ENCODE measurements around the gene EYA4. TPM values are rescaled to one million over a fixed set of nuclear protein-coding genes. Genes with fewer than 3 reads are reported as not detected.

Gene EYA4
- polyA plus RNA-seq, 1 of the 3 experiments (the other 2 are of a cell fraction) = 0.08 TPM

GRCh38 chr6:133460101-133460500, 218.9 kb downstream of the EYA4 start:
- Histone ChIP-seq H3F3A (replicated peaks; ENCODE audit: insufficient read depth) (no peaks in the 10 kb centered on the region), H3K4me3 (ENCODE audit: low read depth in 2 of 2, low read length in 1 of 2) (no peak overlapping the region), H3K4me2 (no peak overlapping the region), H3K9ac (no peak overlapping the region), H3K36me3 (replicated peaks in 1 of 2; ENCODE audit: control insufficient read depth in 1 of 2, insufficient read depth in 2 of 2, low read length in 1 of 2) (no peaks in the 10 kb centered on the region), H2AFZ (ENCODE audit: low read depth) (no peak overlapping the region), H3K27ac (ENCODE audit: low read depth in 2 of 2, low read length in 1 of 2) (no peak overlapping the region), H3K9me2 (no peaks in the 10 kb centered on the region), H3K27me3 (ENCODE audit: insufficient read depth) (no peaks in the 10 kb centered on the region; the same call in 1 of the 2 replicates), H3K79me2 (ENCODE audit: insufficient read depth) (no peaks in the 10 kb centered on the region), H3K4me1 (ENCODE audit: control insufficient read depth in 1 of 2, insufficient read depth in 2 of 2, low read depth in 1 of 2, low read length in 1 of 2) (peaks cover 0 to 3% of the 10 kb centered on the region in 2 experiments; a peak in 1 of 4 replicates), H4K20me1 (ENCODE audit: insufficient read depth) (no peaks in the 10 kb centered on the region), H3K9me3 (no peaks in the 10 kb centered on the region)
- DNase-seq = no peak
- ChIA-PET POLR2A (no interaction called here), CTCF (no interaction called here)
- WGBS (ENCODE audit: low lambda C conversion rate) = 18% methylated on average over 2 of the region's 2 CpGs
- no peak for TF ChIP-seq TCF12 (IDR thresholded peaks at IDR 0.05)
- no peak for TF ChIP-seq TEAD4 (IDR thresholded peaks at IDR 0.05; ENCODE audit: borderline replicate concordance, insufficient read depth)
- TF ChIP-seq SMC3 (IDR thresholded peaks at IDR 0.05; ENCODE audit: low read depth, low read length) = no peak
- TF ChIP-seq NFIC (IDR thresholded peaks at IDR 0.05; ENCODE audit: borderline replicate concordance) = no peak
- TF ChIP-seq RXRA (IDR thresholded peaks at IDR 0.05; ENCODE audit: borderline replicate concordance, low read depth) = no peak
- TF ChIP-seq POLR2AphosphoS5 (IDR thresholded peaks at IDR 0.05; ENCODE audit: low read depth, low read length) = no peak
- no peak for TF ChIP-seq RAD21 (IDR thresholded peaks at IDR 0.05; ENCODE audit: low read length)
- no peak for TF ChIP-seq SIN3A (IDR thresholded peaks at IDR 0.05; ENCODE audit: borderline replicate concordance, low read depth, low read length)
- TF ChIP-seq GATA2 (CRISPR knock-in tag; IDR thresholded peaks at IDR 0.05) = no peak
- no peak for TF ChIP-seq USF1 (IDR thresholded peaks at IDR 0.05; ENCODE audit: borderline replicate concordance, low read depth)
- TF ChIP-seq ZBTB33 (IDR thresholded peaks at IDR 0.05; ENCODE audit: borderline replicate concordance, low read depth) = no peak
- no peak for TF ChIP-seq FOSL2 (IDR thresholded peaks at IDR 0.05; ENCODE audit: borderline replicate concordance, low read depth)
- TF ChIP-seq MAX (IDR thresholded peaks at IDR 0.05; ENCODE audit: low read depth) = no peak
- TF ChIP-seq MEF2A (IDR thresholded peaks at IDR 0.05; ENCODE audit: borderline replicate concordance, low read depth) = no peak
- no peak for TF ChIP-seq JUND (IDR thresholded peaks at IDR 0.05)

- no peak overlapping the region for H2AFZ ChIP-seq (ENCODE audit: low read depth)
- H3F3A ChIP-seq (replicated peaks; ENCODE audit: insufficient read depth) = no peaks in the 10 kb centered on the region
- H3K79me2 ChIP-seq (ENCODE audit: insufficient read depth) = no peaks in the 10 kb centered on the region
- ChIA-PET CTCF (interaction anchor here (0.6 kb wide), 1 partner anchor 307 kb away, joined by 3 read pairs; no protein-coding TSS in a partner anchor), POLR2A (no interaction called here)
- no peaks in the 10 kb centered on the region for H4K20me1 ChIP-seq (ENCODE audit: insufficient read depth)
- no peaks in the 10 kb centered on the region for H3K36me3 ChIP-seq (replicated peaks in 1 of 2; ENCODE audit: control insufficient read depth in 1 of 2, insufficient read depth in 2 of 2, low read length in 1 of 2)
- TF ChIP-seq REST (IDR thresholded peaks at IDR 0.05; ENCODE audit: low read depth, low read length) (no peak), SMC3 (IDR thresholded peaks at IDR 0.05; ENCODE audit: low read depth, low read length) (no peak), CHD2 (IDR thresholded peaks at IDR 0.05; ENCODE audit: low read length, partially characterized antibody) (no peak), EZH2phosphoT487 (IDR thresholded peaks at IDR 0.05; ENCODE audit: borderline replicate concordance, low read depth) (no peak), TAF1 (IDR thresholded peaks at IDR 0.05; ENCODE audit: borderline replicate concordance, low read depth, low read length) (no peak)
- WGBS (ENCODE audit: low lambda C conversion rate) = 9% methylated on average over 1 of the region's 1 CpG
- H3K27ac ChIP-seq (ENCODE audit: low read depth in 2 of 2, low read length in 1 of 2) = no peak overlapping the region
- H3K9me3 ChIP-seq = no peaks in the 10 kb centered on the region
- no peaks in the 10 kb centered on the region; the same call in 1 of the 2 replicates for H3K27me3 ChIP-seq (ENCODE audit: insufficient read depth)
- no peak overlapping the region for H3K9ac ChIP-seq
- no peak overlapping the region for H3K4me2 ChIP-seq
- DNase-seq = no peak
- H3K4me3 ChIP-seq (ENCODE audit: low read depth in 2 of 2, low read length in 1 of 2) = no peak overlapping the region
- H3K9me2 ChIP-seq = no peaks in the 10 kb centered on the region
- no peaks in the 10 kb centered on the region for H3K4me1 ChIP-seq (ENCODE audit: control insufficient read depth in 1 of 2, insufficient read depth in 2 of 2, low read depth in 1 of 2, low read length in 1 of 2)
Observed at GRCh38 chr6:133463790-133464189, 222.6 kb downstream of the EYA4 start.
